Measurements from ENCODE around the gene BCLAF3. TPM values are rescaled to one million over a fixed set of nuclear protein-coding genes. Genes with fewer than 3 reads are reported as not detected.

The BCLAF3 gene
- total RNA-seq, 1 donor from 2014 or later, result 9.7 TPM

- no peak overlapping the region for H3K27ac ChIP-seq
- no peak for DNase-seq (ENCODE audit: low spot score)
- no peaks in the 10 kb centered on the region for H3K36me3 ChIP-seq
- no peak overlapping the region for H3K9ac ChIP-seq
- peaks cover 14% of the 10 kb centered on the region for H3K4me1 ChIP-seq
- H3K27me3 Mint-ChIP-seq (ENCODE audit: insufficient read depth, low read depth), result no peaks in the 10 kb centered on the region
- peaks cover 4% of the 10 kb centered on the region for H3K36me3 Mint-ChIP-seq
- no peak overlapping the region for H3K4me3 Mint-ChIP-seq
- peaks cover 2% of the 10 kb centered on the region for H3K9me3 Mint-ChIP-seq
- H3K4me1 Mint-ChIP-seq, result peaks cover 3% of the 10 kb centered on the region
- no peaks in the 10 kb centered on the region for H3K79me2 ChIP-seq (ENCODE audit: low read depth)
- TF ChIP-seq EZH2 (IDR thresholded peaks at IDR 0.05) (no peak), EZH2phosphoT487 (IDR thresholded peaks at IDR 0.05) (no peak), CTCF (IDR thresholded peaks at IDR 0.05) (no peak)
- no peak overlapping the region for H3K4me2 ChIP-seq
- no peak overlapping the region for H3K27ac Mint-ChIP-seq
- no peak overlapping the region for H2AFZ ChIP-seq (replicated peaks)
- no peaks in the 10 kb centered on the region for H3K27me3 ChIP-seq
- no peaks in the 10 kb centered on the region for H4K20me1 ChIP-seq (ENCODE audit: low read depth)
- no peak overlapping the region for H3K4me3 ChIP-seq
- H3F3A ChIP-seq (ENCODE audit: low read depth), result no peaks in the 10 kb centered on the region
- no peaks in the 10 kb centered on the region for H3K9me3 ChIP-seq (ENCODE audit: low read depth)
Observed at GRCh38 chrX:19960913-19961312, 29.9 kb downstream of the BCLAF3 start.

- H3K36me3 ChIP-seq, result no peaks in the 10 kb centered on the region
- no peaks in the 10 kb centered on the region for H3F3A ChIP-seq (ENCODE audit: low read depth)
- H3K4me2 ChIP-seq, result no peak overlapping the region
- no peaks in the 10 kb centered on the region for H3K79me2 ChIP-seq (ENCODE audit: low read depth)
- no peaks in the 10 kb centered on the region for H3K27me3 Mint-ChIP-seq (ENCODE audit: insufficient read depth, low read depth)
- DNase-seq (ENCODE audit: low spot score), result no peak
- no peaks in the 10 kb centered on the region for H3K27me3 ChIP-seq
- no peak overlapping the region for H3K9ac ChIP-seq
- peaks cover 14% of the 10 kb centered on the region for H3K4me1 ChIP-seq
- H3K36me3 Mint-ChIP-seq, result peaks cover 4% of the 10 kb centered on the region
- no peak overlapping the region for H3K4me3 Mint-ChIP-seq
- peaks cover under 1% of the 10 kb centered on the region for H3K9me3 ChIP-seq (ENCODE audit: low read depth)
- H2AFZ ChIP-seq (replicated peaks), result no peak overlapping the region
- peaks cover 3% of the 10 kb centered on the region for H3K4me1 Mint-ChIP-seq
- no peak overlapping the region for H3K27ac Mint-ChIP-seq
- H3K9me3 Mint-ChIP-seq, result peaks cover 2% of the 10 kb centered on the region
- H4K20me1 ChIP-seq (ENCODE audit: low read depth), result no peaks in the 10 kb centered on the region
- no peak for TF ChIP-seq EZH2 (IDR thresholded peaks at IDR 0.05)
- TF ChIP-seq EZH2phosphoT487 (IDR thresholded peaks at IDR 0.05), result no peak
- TF ChIP-seq CTCF (IDR thresholded peaks at IDR 0.05), result no peak
- H3K27ac ChIP-seq, result no peak overlapping the region
- no peak overlapping the region for H3K4me3 ChIP-seq
Observed at GRCh38 chrX:19958552-19959486, 32.0 kb downstream of the BCLAF3 start.

GRCh38 chrX:19956923-19957322, 33.9 kb downstream of the BCLAF3 start:
- no peaks in the 10 kb centered on the region for H3F3A ChIP-seq (ENCODE audit: low read depth)
- peak overlapping the region; percentile 18 for H3K4me2 ChIP-seq
- H2AFZ ChIP-seq (replicated peaks), result no peak overlapping the region
- no peak overlapping the region for H3K9ac ChIP-seq
- H3K27ac Mint-ChIP-seq, result no peak overlapping the region
- H3K4me3 ChIP-seq, result no peak overlapping the region
- H3K36me3 Mint-ChIP-seq, result peaks cover 4% of the 10 kb centered on the region
- no peaks in the 10 kb centered on the region for H3K36me3 ChIP-seq
- peaks cover 14% of the 10 kb centered on the region for H3K4me1 ChIP-seq
- H3K9me3 Mint-ChIP-seq, result peaks cover 2% of the 10 kb centered on the region
- no peaks in the 10 kb centered on the region for H3K27me3 ChIP-seq
- peaks cover 5% of the 10 kb centered on the region for H3K9me3 ChIP-seq (ENCODE audit: low read depth)
- no peak for TF ChIP-seq EZH2phosphoT487 (IDR thresholded peaks at IDR 0.05)
- no peaks in the 10 kb centered on the region for H4K20me1 ChIP-seq (ENCODE audit: low read depth)
- no peaks in the 10 kb centered on the region for H3K79me2 ChIP-seq (ENCODE audit: low read depth)
- no peak overlapping the region for H3K27ac ChIP-seq
- H3K27me3 Mint-ChIP-seq (ENCODE audit: insufficient read depth, low read depth), result no peaks in the 10 kb centered on the region
- peaks cover 3% of the 10 kb centered on the region for H3K4me1 Mint-ChIP-seq
- DNase-seq (ENCODE audit: low spot score), result no peak
- H3K4me3 Mint-ChIP-seq, result no peak overlapping the region

- no peaks in the 10 kb centered on the region for H3K79me2 ChIP-seq (ENCODE audit: low read depth)
- no peaks in the 10 kb centered on the region for H3K27me3 ChIP-seq
- H3K4me3 ChIP-seq, result no peak overlapping the region
- H2AFZ ChIP-seq (replicated peaks), result no peak overlapping the region
- no peaks in the 10 kb centered on the region for H3K27me3 Mint-ChIP-seq (ENCODE audit: insufficient read depth, low read depth)
- no peak overlapping the region for H3K4me2 ChIP-seq
- no peaks in the 10 kb centered on the region for H3F3A ChIP-seq (ENCODE audit: low read depth)
- DNase-seq (ENCODE audit: low spot score), result no peak
- H3K36me3 Mint-ChIP-seq, result peaks cover 4% of the 10 kb centered on the region
- H3K9me3 Mint-ChIP-seq, result peaks cover 2% of the 10 kb centered on the region
- peaks cover 3% of the 10 kb centered on the region for H3K4me1 Mint-ChIP-seq
- H3K27ac Mint-ChIP-seq, result no peak overlapping the region
- no peak for TF ChIP-seq CTCF (IDR thresholded peaks at IDR 0.05)
- no peak for TF ChIP-seq EZH2 (IDR thresholded peaks at IDR 0.05)
- TF ChIP-seq EZH2phosphoT487 (IDR thresholded peaks at IDR 0.05), result no peak
- peaks cover 5% of the 10 kb centered on the region for H3K9me3 ChIP-seq (ENCODE audit: low read depth)
- H4K20me1 ChIP-seq (ENCODE audit: low read depth), result no peaks in the 10 kb centered on the region
- no peak overlapping the region for H3K27ac ChIP-seq
- H3K4me1 ChIP-seq, result peaks cover 14% of the 10 kb centered on the region
- H3K9ac ChIP-seq, result no peak overlapping the region
- no peak overlapping the region for H3K4me3 Mint-ChIP-seq
- H3K36me3 ChIP-seq, result no peaks in the 10 kb centered on the region
Observed at GRCh38 chrX:19956306-19956705, 34.6 kb downstream of the BCLAF3 start.

All from neural progenitor cell (in vitro differentiated cells).